GM18909 (cell line): ENCODE results near the gene MFAP4.
A peak's percentile ranks its signal among the peaks of the same experiment; 100 is the strongest.

Source experiments
- ATAC-seq: cut with Tn5 transposase; IDR thresholded peaks from one replicate; pipeline ENCODE4 v1.9.1; 2021; ENCODE audit warnings: mild to moderate bottlenecking; ENCODE audit not compliant: unreplicated experiment, poor library complexity

MFAP4 gene

GRCh38 chr17:19387921-19388521 is 1.0 kb upstream of the MFAP4 start:
- no peak for ATAC-seq

GRCh38 chr17:19386051-19386929 is 700 bp downstream of the MFAP4 start:
- ATAC-seq: no peak

GRCh38 chr17:19385521-19385983 is 1.4 kb downstream of the MFAP4 start:
- ATAC-seq: no peak

- no peak for ATAC-seq
Measured at GRCh38 chr17:19384723-19385391, 2.1 kb downstream of the MFAP4 start.

- ATAC-seq: no peak
Measured at GRCh38 chr17:19383681-19384470, 3.1 kb downstream of the MFAP4 start.

GRCh38 chr17:19382531-19383444 is 4.2 kb downstream of the MFAP4 start:
- ATAC-seq: no peak

- no peak for ATAC-seq
Measured at GRCh38 chr17:19381741-19382444, 5.1 kb downstream of the MFAP4 start.

- ATAC-seq: no peak
Measured at GRCh38 chr17:19381361-19381740, 5.6 kb downstream of the MFAP4 start.

GRCh38 chr17:19380481-19381301 is 6.3 kb downstream of the MFAP4 start:
- ATAC-seq: no peak

- no peak for ATAC-seq
Measured at GRCh38 chr17:19379361-19380065, 7.5 kb downstream of the MFAP4 start.

- peak; percentile 20 for ATAC-seq
Measured at GRCh38 chr17:19378416-19379360, 8.3 kb downstream of the MFAP4 start, which contains the start of gene MAPK7. TSS of gene MAPK7 (plus strand) at chr17:19378498. CDS start at chr17:19378901, 403 bp downstream.

- ATAC-seq: peak; percentile 92
Measured at GRCh38 chr17:19377602-19378415, 9.2 kb downstream of the MFAP4 start.

- ATAC-seq: no peak
Measured at GRCh38 chr17:19376811-19377210, 10.2 kb downstream of the MFAP4 start.

GRCh38 chr17:19375732-19376131 is 11.3 kb downstream of the MFAP4 start:
- no peak for ATAC-seq

- no peak for ATAC-seq
Measured at GRCh38 chr17:19374136-19374535, 12.9 kb downstream of the MFAP4 start.
